Skeletal muscle tissue (tissue), 4 donors: Measurements from ENCODE around the gene MYPN. TPM values are rescaled to one million over a fixed set of nuclear protein-coding genes. Genes with fewer than 3 reads are reported as not detected.

Experiments
- H3K27ac ChIP-seq: one replicate; pipeline ENCODE4 v1.7.0; 2013; ENCODE audit warnings: mild to moderate bottlenecking, low read depth, low read length, inconsistent platforms
- H3K27me3 ChIP-seq, 3 donors: one replicate each; pipeline ENCODE4 v1.7.0; 2013; ENCODE audit warnings: low read length in 3 of 3; ENCODE audit not compliant: control insufficient read depth in 3 of 3, insufficient read depth in 3 of 3
- H3K36me3 ChIP-seq, 3 donors: one replicate each; pipeline ENCODE4 v1.7.0; 2013; ENCODE audit warnings: low read length in 3 of 3; ENCODE audit not compliant: control insufficient read depth in 3 of 3, insufficient read depth in 3 of 3
- H3K4me1 ChIP-seq, 3 donors: one replicate each; pipeline ENCODE4 v1.7.0; 2013; ENCODE audit warnings: low read length in 3 of 3, mild to moderate bottlenecking in 3 of 3; ENCODE audit not compliant: control insufficient read depth in 3 of 3, insufficient read depth in 3 of 3
- H3K4me3 ChIP-seq, 3 donors: one replicate each; pipeline ENCODE4 v1.7.0; 2013; ENCODE audit warnings: low read length in 3 of 3
- H3K9ac ChIP-seq, 3 donors: one replicate each; pipeline ENCODE4 v1.7.0; 2013; ENCODE audit warnings: low read length in 3 of 3, mild to moderate bottlenecking in 3 of 3, moderate library complexity in 2 of 3, low read depth in 1 of 3
- H3K9me3 ChIP-seq, 3 donors: one replicate each; pipeline ENCODE4 v1.7.0; 2013; ENCODE audit warnings: low read length in 3 of 3; ENCODE audit not compliant: control insufficient read depth in 3 of 3
- total RNA-seq: library from RNA; depleted of rRNA; stranded (reverse); fragments of >200 nt; gene quantifications from one replicate; pipeline ENCODE4 v1.2.3, GENCODE V29; 2014
- donor health status: Osteomylitis.

The MYPN gene
- total RNA-seq, 1 donor from 2014 or later: 57.4 TPM

DNA sequence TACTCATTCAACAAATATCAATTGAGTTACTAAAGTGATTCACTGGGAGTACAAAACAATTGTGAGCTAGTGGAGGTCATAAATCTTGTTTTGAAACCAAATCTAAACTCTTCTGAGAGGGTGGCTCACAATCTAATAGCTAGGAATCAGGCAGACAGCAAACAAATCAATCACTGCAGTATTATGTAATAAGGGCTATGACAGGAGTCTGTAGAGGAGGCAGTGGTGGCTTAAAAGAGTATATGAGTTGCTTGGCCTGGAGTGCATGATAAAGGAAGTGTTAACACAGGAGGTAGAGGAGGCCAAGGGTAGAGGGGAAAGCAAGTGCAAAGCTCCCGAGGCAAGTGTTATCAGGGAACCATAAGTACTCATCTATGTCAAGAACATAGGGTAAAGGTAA, 16.5 kb downstream of the MYPN start:
- no peaks in the 10 kb centered on the region for H3K27me3 ChIP-seq
- H3K36me3 ChIP-seq: peaks cover 2 to 12% (median 8%) of the 10 kb centered on the region in 3 donors
- H3K4me3 ChIP-seq: no peak overlapping the region
- peak overlapping the region; percentile 33 for H3K27ac ChIP-seq
- H3K9me3 ChIP-seq: no peaks in the 10 kb centered on the region
- H3K4me1 ChIP-seq: peaks cover 37 to 38% (median 37%) of the 10 kb centered on the region in 3 donors
- H3K9ac ChIP-seq: no peak overlapping the region

- Histone ChIP-seq H3K9me3 (no peaks in the 10 kb centered on the region), H3K9ac (no peak overlapping the region), H3K36me3 (peaks cover 2 to 8% (median 7%) of the 10 kb centered on the region in 3 donors), H3K27me3 (no peaks in the 10 kb centered on the region), H3K4me3 (no peak overlapping the region), H3K27ac (no peak overlapping the region), H3K4me1 (peaks cover 20 to 36% (median 28%) of the 10 kb centered on the region in 3 donors)
These were observed 18.7 kb downstream of the MYPN start for GRCh38 chr10:68128015-68128414.

- Histone ChIP-seq H3K27ac (no peak overlapping the region), H3K4me1 (peaks cover 23 to 32% (median 30%) of the 10 kb centered on the region in 3 donors), H3K4me3 (no peak overlapping the region)
These were observed 23.1 kb downstream of the MYPN start for GRCh38 chr10:68132391-68132790.

GRCh38 chr10:68133523-68133922, 24.2 kb downstream of the MYPN start:
- H3K4me1 ChIP-seq: peaks cover 17 to 33% (median 26%) of the 10 kb centered on the region in 3 donors
- H3K36me3 ChIP-seq: no peaks in the 10 kb centered on the region
- no peaks in the 10 kb centered on the region for H3K27me3 ChIP-seq
- no peak overlapping the region for H3K4me3 ChIP-seq
- H3K9ac ChIP-seq: no peak overlapping the region
- no peaks in the 10 kb centered on the region for H3K9me3 ChIP-seq
- peak overlapping the region; percentile 28 for H3K27ac ChIP-seq

More at GRCh38 chr10:68132391-68132790, 23.1 kb downstream of the MYPN start:
- Histone ChIP-seq H3K27me3 (no peaks in the 10 kb centered on the region), H3K9ac (no peak overlapping the region), H3K9me3 (no peaks in the 10 kb centered on the region), H3K36me3 (no peaks in the 10 kb centered on the region)

- H3K9me3 ChIP-seq: no peaks in the 10 kb centered on the region
- peak overlapping the region; percentile 88 for H3K27ac ChIP-seq
- H3K9ac ChIP-seq: peak overlapping the region in 2 of 3 donors; percentile 37 to 40
- peaks cover 29 to 49% (median 34%) of the 10 kb centered on the region in 3 donors for H3K4me1 ChIP-seq
- no peak overlapping the region for H3K4me3 ChIP-seq
- no peaks in the 10 kb centered on the region for H3K36me3 ChIP-seq
- H3K27me3 ChIP-seq: no peaks in the 10 kb centered on the region
These were observed 26.1 kb downstream of the MYPN start for GRCh38 chr10:68135362-68135761.

DNA sequence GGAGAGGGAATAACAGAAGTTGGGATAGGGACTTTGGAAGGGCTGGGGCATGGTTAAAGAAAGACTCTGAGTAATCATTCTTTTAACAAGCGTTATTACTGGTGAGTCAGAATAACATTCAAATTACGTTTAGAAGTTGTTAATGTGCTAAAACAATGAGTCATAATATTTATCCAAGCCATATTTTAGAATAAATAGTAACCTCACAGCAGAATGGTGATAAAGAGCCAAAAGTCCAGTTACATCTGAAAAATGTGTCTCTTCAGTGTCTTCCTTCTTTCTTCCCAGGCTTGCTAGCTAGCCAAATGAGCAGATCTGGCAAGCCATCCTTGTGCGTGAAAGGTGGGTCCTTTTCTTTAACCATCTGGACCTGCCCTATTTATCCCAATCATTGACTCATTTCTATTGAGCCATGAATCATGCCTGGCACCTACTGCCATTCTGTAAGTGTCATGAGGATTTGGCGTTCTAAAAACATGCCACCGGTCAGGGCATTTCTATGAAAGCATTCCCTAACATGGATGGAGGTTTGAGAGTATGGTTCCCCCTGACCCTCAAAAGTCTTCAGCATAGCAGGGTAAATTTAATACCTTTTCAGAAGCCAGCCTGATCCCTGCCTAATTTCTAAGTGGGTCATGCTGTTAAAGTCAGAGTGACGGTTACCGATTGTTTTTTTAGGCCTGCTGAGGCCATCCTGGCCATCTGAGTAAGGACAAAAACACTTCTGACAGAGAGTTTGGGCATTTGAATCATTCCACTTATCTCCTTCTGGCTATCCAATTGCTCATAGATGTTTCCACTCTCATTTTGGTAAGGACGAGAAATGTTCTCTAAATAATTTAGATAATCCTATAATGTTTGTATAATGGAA, 26.9 kb downstream of the MYPN start:
- no peaks in the 10 kb centered on the region for H3K9me3 ChIP-seq
- H3K4me1 ChIP-seq: peaks cover 29 to 49% (median 34%) of the 10 kb centered on the region in 3 donors
- H3K27me3 ChIP-seq: no peaks in the 10 kb centered on the region
- H3K4me3 ChIP-seq: peak overlapping the region in 1 of 3 donors; percentile 16
- peak overlapping the region in 2 of 3 donors; percentile 20 to 30 for H3K9ac ChIP-seq
- H3K36me3 ChIP-seq: no peaks in the 10 kb centered on the region
- H3K27ac ChIP-seq: peak overlapping the region; percentile 88

- no peak overlapping the region for H3K4me3 ChIP-seq
- H3K27me3 ChIP-seq: no peaks in the 10 kb centered on the region
- peak overlapping the region; percentile 88 for H3K27ac ChIP-seq
- no peaks in the 10 kb centered on the region for H3K9me3 ChIP-seq
- H3K4me1 ChIP-seq: peaks cover 28 to 49% (median 34%) of the 10 kb centered on the region in 3 donors
- H3K36me3 ChIP-seq: no peaks in the 10 kb centered on the region
- peak overlapping the region in 1 of 3 donors; percentile 40 for H3K9ac ChIP-seq
These were observed 27.9 kb downstream of the MYPN start for GRCh38 chr10:68137171-68137570.

GRCh38 chr10:68138526-68138925, 29.2 kb downstream of the MYPN start:
- H3K27me3 ChIP-seq: no peaks in the 10 kb centered on the region
- peaks cover 0 to 10% (median 6%) of the 10 kb centered on the region in 3 donors for H3K36me3 ChIP-seq
- peaks cover 18 to 37% (median 31%) of the 10 kb centered on the region in 3 donors for H3K4me1 ChIP-seq
- no peak overlapping the region for H3K27ac ChIP-seq
- no peaks in the 10 kb centered on the region for H3K9me3 ChIP-seq
- no peak overlapping the region for H3K9ac ChIP-seq
- H3K4me3 ChIP-seq: no peak overlapping the region

DNA sequence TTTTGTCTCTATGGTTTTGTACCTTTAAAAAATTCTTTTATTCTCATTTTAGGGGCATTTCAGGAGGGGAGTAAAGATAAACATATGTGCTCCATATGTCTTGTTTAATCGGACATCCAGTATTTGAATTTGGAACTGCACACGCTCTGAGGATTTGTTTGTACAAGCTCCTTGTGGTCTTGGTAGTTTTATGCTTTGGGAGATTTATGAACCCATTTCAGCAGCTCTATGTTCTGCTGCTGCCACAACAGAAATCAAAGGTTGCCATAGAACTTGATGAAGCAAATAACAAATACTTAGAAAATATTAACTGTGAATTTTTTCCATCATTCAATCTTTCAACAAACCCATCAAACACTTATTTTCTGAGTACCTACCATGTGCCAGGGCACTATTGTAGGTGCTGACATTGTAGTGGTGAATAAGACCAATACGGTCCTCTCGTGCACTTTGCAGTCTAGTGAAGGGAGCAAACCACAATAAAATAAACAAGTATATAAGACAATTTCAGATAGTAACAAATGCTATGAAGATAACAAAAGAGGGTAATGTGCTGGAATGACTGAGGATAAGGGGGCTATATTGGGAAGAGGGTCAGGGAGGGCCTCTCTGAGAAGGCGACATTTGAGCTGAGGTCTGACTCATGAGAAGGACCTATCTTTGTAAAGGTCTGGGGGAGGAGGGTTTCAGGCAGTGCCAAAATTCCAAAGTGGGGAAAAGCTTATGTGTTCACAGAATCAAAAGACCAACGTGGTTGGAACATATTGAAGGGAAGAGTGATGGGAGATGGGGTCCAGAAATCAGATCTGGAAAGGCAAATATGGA, 30.4 kb downstream of the MYPN start:
- peak overlapping the region; percentile 37 for H3K27ac ChIP-seq
- peaks cover 1 to 20% (median 13%) of the 10 kb centered on the region in 3 donors for H3K36me3 ChIP-seq
- no peak overlapping the region for H3K9ac ChIP-seq

More for the DNA sequence above, 30.4 kb downstream of the MYPN start:
- Histone ChIP-seq H3K4me1 (peaks cover 15 to 33% (median 28%) of the 10 kb centered on the region in 3 donors), H3K27me3 (no peaks in the 10 kb centered on the region), H3K9me3 (no peaks in the 10 kb centered on the region), H3K4me3 (no peak overlapping the region)
